H1 (cell line): ENCODE measurements around the gene PRX. TPM values are rescaled to one million over a fixed set of nuclear protein-coding genes. Genes with fewer than 3 reads are reported as not detected.

Experiments used
- RBBP5 ChIP-seq: IDR thresholded peaks from 2 replicates; pipeline ENCODE4 v1.7.1; 2012; ENCODE audit warnings: low read depth, mild to moderate bottlenecking, inconsistent platforms, low read length, moderate library complexity, borderline replicate concordance
- polyA plus RNA-seq, 7 experiments: library from polyadenylated mRNA; depleted of rRNA in 3 of 7; stranded (reverse) in 5 of 7; unstranded in 2 of 7; fragments of >200 nt in 5 of 7; fragments of 200-250 nt in 2 of 7; gene quantifications; 1 replicate in 5 of 7; 2 replicates in 1 of 7; 4 replicates in 1 of 7; pipeline versions ENCODE4 v1.2.1 to v1.2.3, GENCODE V29; 2011 to 2013; ENCODE audit warnings: missing spikeins in 2 of 7, mixed read lengths in 2 of 7
- total RNA-seq: library from RNA; stranded (reverse); fragmentation: NEBNext Ultra II Directional; extraction: Animal tissue kit (Norgen Biotek cat#: 25700); gene quantifications from 2 replicates; pipeline ENCODE4 v1.2.1, GENCODE V29; 2021

Gene PRX
- total and polyA plus RNA-seq, 2 of the 8 experiments (the other 6 are each of a cell fraction or from before 2014, with no cell fraction given): 2.8 to 5.8 TPM

- no peak for TF ChIP-seq RBBP5
Observed at GRCh38 chr19:40369797-40370196, 43.4 kb downstream of the PRX start (continued).
